Brain microvascular endothelial cell (primary cell): Measurements from ENCODE around the gene MMP20.

Source experiments
- DNase-seq: peaks from one replicate; pipeline ENCODE4 v3.0.0-alpha.2; 2020
- H3K27ac ChIP-seq: fragments of 250-450 bp; sonication (Bioruptor Pico); 2 replicates; pipeline ENCODE4 v1.5.1; 2020; ENCODE audit warnings: mild to moderate bottlenecking, moderate library complexity
- H3K27me3 ChIP-seq: fragments of 250-450 bp; sonication (Bioruptor Pico); replicated peaks from 2 replicates; pipeline ENCODE4 v1.5.1; 2020; ENCODE audit warnings: mild to moderate bottlenecking
- H3K36me3 ChIP-seq: fragments of 250-450 bp; sonication (Bioruptor Pico); replicated peaks from 2 replicates; pipeline ENCODE4 v1.5.1; 2020; ENCODE audit warnings: mild to moderate bottlenecking
- H3K4me3 ChIP-seq: 2 replicates; pipeline ENCODE4 v1.5.1; 2011; ENCODE audit warnings: low read depth, mild to moderate bottlenecking, control low read depth, low read length, moderate library complexity
- in situ Hi-C: cut with HindIII; loops from 2 replicates; pipeline ENCODE4 v1.10.0; 2017; ENCODE audit warnings: low sequenced_read_pairs, low pct_ligation_motif_present
- TF ChIP-seq, protein P1 (sequence below): IDR thresholded peaks from 2 replicates; pipeline ENCODE4 v1.5.1; 2011; ENCODE audit warnings: low read depth, mild to moderate bottlenecking, moderate library complexity, low read length, control low read depth, inconsistent platforms; ENCODE audit errors: missing control alignments

Gene MMP20

GRCh38 chr11:102625177-102625576, at the start of gene MMP20:
MMP20 (minus strand) TSS chr11:102625332; CDS start chr11:102625319, 13 bp downstream.
- no peak for DNase-seq
- in situ Hi-C loops = no loop called here
- Histone ChIP-seq H3K27ac (no peak within 1 kb of the TSS), H3K27me3 (no peaks in the 10 kb centered on the region), H3K36me3 (no peaks in the 10 kb centered on the region), H3K4me3 (no peak within 1 kb of the TSS)
- TF ChIP-seq, protein P1, sequence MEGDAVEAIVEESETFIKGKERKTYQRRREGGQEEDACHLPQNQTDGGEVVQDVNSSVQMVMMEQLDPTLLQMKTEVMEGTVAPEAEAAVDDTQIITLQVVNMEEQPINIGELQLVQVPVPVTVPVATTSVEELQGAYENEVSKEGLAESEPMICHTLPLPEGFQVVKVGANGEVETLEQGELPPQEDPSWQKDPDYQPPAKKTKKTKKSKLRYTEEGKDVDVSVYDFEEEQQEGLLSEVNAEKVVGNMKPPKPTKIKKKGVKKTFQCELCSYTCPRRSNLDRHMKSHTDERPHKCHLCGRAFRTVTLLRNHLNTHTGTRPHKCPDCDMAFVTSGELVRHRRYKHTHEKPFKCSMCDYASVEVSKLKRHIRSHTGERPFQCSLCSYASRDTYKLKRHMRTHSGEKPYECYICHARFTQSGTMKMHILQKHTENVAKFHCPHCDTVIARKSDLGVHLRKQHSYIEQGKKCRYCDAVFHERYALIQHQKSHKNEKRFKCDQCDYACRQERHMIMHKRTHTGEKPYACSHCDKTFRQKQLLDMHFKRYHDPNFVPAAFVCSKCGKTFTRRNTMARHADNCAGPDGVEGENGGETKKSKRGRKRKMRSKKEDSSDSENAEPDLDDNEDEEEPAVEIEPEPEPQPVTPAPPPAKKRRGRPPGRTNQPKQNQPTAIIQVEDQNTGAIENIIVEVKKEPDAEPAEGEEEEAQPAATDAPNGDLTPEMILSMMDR = no peak

- DNase-seq = no peak
- no peaks in the 10 kb centered on the region for H3K27me3 ChIP-seq
- in situ Hi-C loops = no loop called here
- no peak overlapping the region for H3K27ac ChIP-seq
- H3K36me3 ChIP-seq = no peaks in the 10 kb centered on the region
- no peak overlapping the region for H3K4me3 ChIP-seq
- TF ChIP-seq, protein P1 = no peak
These were observed 44.5 kb upstream of the MMP20 start for GRCh38 chr11:102669664-102670063.

GRCh38 chr11:102666331-102666957, 41.3 kb upstream of the MMP20 start:
- TF ChIP-seq, protein P1 = peak; percentile 86
- Histone ChIP-seq H3K27ac (no peak overlapping the region), H3K4me3 (no peak overlapping the region), H3K27me3 (no peaks in the 10 kb centered on the region), H3K36me3 (no peaks in the 10 kb centered on the region)
- in situ Hi-C loops = no loop called here
- DNase-seq = peak; percentile 44

DNA sequence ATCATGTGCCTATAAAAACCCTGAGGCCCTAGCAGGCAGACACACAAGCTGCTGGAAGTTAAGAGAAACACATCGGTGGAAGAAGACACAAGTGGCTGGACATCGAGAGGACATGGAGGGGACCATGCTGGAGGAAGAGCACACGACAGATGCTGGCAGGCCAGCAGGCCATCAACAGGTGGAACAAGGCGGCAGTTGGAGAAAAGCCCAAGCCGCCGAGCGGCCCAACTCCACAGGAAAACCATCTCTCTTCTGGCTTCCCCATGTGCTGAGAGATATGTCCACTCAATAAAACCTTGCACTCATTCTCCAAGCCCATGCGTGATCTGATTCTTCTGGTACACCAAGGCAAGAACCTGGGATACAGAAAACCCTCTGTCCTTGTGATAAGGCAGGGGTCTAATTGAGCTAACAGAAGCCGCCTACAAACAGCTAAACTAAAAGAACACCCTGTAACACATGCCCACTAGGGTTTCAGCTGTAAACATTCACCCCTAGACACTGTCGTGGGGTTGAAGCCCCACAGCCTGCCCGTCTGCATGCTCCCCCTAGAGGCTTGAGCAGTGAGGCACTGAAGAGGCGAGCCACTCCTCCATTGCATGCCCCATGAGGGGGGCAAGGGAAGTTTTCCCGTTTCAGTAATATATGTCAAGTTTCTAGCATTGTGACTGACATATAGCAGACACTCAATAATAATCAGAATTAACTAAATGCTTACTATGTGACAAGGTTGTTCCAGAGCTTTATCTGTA, 39.0 kb upstream of the MMP20 start:
- TF ChIP-seq, protein P1 = peak; percentile 69
- Histone ChIP-seq H3K27me3 (no peaks in the 10 kb centered on the region), H3K27ac (no peak overlapping the region), H3K4me3 (no peak overlapping the region), H3K36me3 (no peaks in the 10 kb centered on the region)
- no peak for DNase-seq
- in situ Hi-C loops = no loop called here

- no peak for DNase-seq
- Histone ChIP-seq H3K36me3 (no peaks in the 10 kb centered on the region), H3K27me3 (no peaks in the 10 kb centered on the region), H3K4me3 (no peak overlapping the region), H3K27ac (no peak overlapping the region)
- TF ChIP-seq, protein P1 = no peak
- in situ Hi-C loops = no loop called here
These were observed 37.5 kb upstream of the MMP20 start for GRCh38 chr11:102662607-102663006.
